ENCODE measurements around the gene EIF1B. TPM values are rescaled to one million over a fixed set of nuclear protein-coding genes. Genes with fewer than 3 reads are reported as not detected.

The EIF1B gene
- total RNA-seq, 1 donor from 2014 or later, result 48.1 TPM

GRCh38 chr3:40312661-40313226 lies 3.2 kb downstream of the EIF1B start:
- Mint-ChIP-seq H3K27ac (no peak overlapping the region), H3K27me3 (ENCODE audit: low read depth) (no peaks in the 10 kb centered on the region), H3K4me3 (ENCODE audit: low read depth) (no peak overlapping the region), H3K9me3 (no peaks in the 10 kb centered on the region), H3K36me3 (ENCODE audit: low read depth) (peaks cover 34% of the 10 kb centered on the region), H3K4me1 (ENCODE audit: low read depth) (peaks cover 20% of the 10 kb centered on the region)
- no peak for DNase-seq (ENCODE audit: low spot score)
- intact Hi-C loops (cut with micrococcal nuclease), result no loop called here

GRCh38 chr3:40313975-40314860 lies 4.7 kb downstream of the EIF1B start:
- Mint-ChIP-seq H3K4me1 (ENCODE audit: low read depth) (peaks cover 17% of the 10 kb centered on the region), H3K27ac (no peak overlapping the region), H3K4me3 (ENCODE audit: low read depth) (no peak overlapping the region), H3K36me3 (ENCODE audit: low read depth) (peaks cover 34% of the 10 kb centered on the region), H3K27me3 (ENCODE audit: low read depth) (no peaks in the 10 kb centered on the region), H3K9me3 (no peaks in the 10 kb centered on the region)
- intact Hi-C loops (cut with micrococcal nuclease), result no loop called here
- DNase-seq (ENCODE audit: low spot score), result no peak

GRCh38 chr3:40317061-40317855 lies 7.8 kb downstream of the EIF1B start:
- Mint-ChIP-seq H3K27me3 (ENCODE audit: low read depth) (no peaks in the 10 kb centered on the region), H3K4me3 (ENCODE audit: low read depth) (no peak overlapping the region), H3K27ac (no peak overlapping the region), H3K9me3 (no peaks in the 10 kb centered on the region), H3K4me1 (ENCODE audit: low read depth) (peaks cover 3% of the 10 kb centered on the region), H3K36me3 (ENCODE audit: low read depth) (peaks cover 14% of the 10 kb centered on the region)
- intact Hi-C loops (cut with micrococcal nuclease), result loop anchor here (1.0 kb wide), 1 partner anchor 125 kb away; no protein-coding TSS in a partner anchor
- DNase-seq (ENCODE audit: low spot score), result no peak

- intact Hi-C loops (cut with micrococcal nuclease), result no loop called here
- no peaks in the 10 kb centered on the region for H3K9me3 Mint-ChIP-seq
- H3K4me3 Mint-ChIP-seq (ENCODE audit: low read depth), result no peak overlapping the region
- DNase-seq (ENCODE audit: low spot score), result no peak
- no peak overlapping the region for H3K27ac Mint-ChIP-seq
- peaks cover 8% of the 10 kb centered on the region for H3K27me3 Mint-ChIP-seq (ENCODE audit: low read depth)
- no peaks in the 10 kb centered on the region for H3K36me3 Mint-ChIP-seq (ENCODE audit: low read depth)
- H3K4me1 Mint-ChIP-seq (ENCODE audit: low read depth), result peaks cover 1% of the 10 kb centered on the region
These were observed 12.3 kb downstream of the EIF1B start for GRCh38 chr3:40321818-40322217.

GRCh38 chr3:40323946-40324345 lies 14.4 kb downstream of the EIF1B start:
- H3K27ac Mint-ChIP-seq, result no peak overlapping the region
- intact Hi-C loops (cut with micrococcal nuclease), result no loop called here
- no peaks in the 10 kb centered on the region for H3K9me3 Mint-ChIP-seq
- peaks cover 4% of the 10 kb centered on the region for H3K4me1 Mint-ChIP-seq (ENCODE audit: low read depth)
- DNase-seq (ENCODE audit: low spot score), result no peak
- H3K36me3 Mint-ChIP-seq (ENCODE audit: low read depth), result no peaks in the 10 kb centered on the region
- no peak overlapping the region for H3K4me3 Mint-ChIP-seq (ENCODE audit: low read depth)
- peaks cover 12% of the 10 kb centered on the region for H3K27me3 Mint-ChIP-seq (ENCODE audit: low read depth)

- DNase-seq (ENCODE audit: low spot score), result no peak
- H3K27me3 Mint-ChIP-seq (ENCODE audit: low read depth), result peaks cover 12% of the 10 kb centered on the region
- H3K4me1 Mint-ChIP-seq (ENCODE audit: low read depth), result peaks cover 4% of the 10 kb centered on the region
- H3K27ac Mint-ChIP-seq, result no peak overlapping the region
- no peak overlapping the region for H3K4me3 Mint-ChIP-seq (ENCODE audit: low read depth)
- no peaks in the 10 kb centered on the region for H3K36me3 Mint-ChIP-seq (ENCODE audit: low read depth)
- H3K9me3 Mint-ChIP-seq, result no peaks in the 10 kb centered on the region
- intact Hi-C loops (cut with micrococcal nuclease), result loop anchor here (5.0 kb wide), 1 partner anchor 1558 kb away; no protein-coding TSS in a partner anchor
These were observed 15.1 kb downstream of the EIF1B start for GRCh38 chr3:40324621-40325020.

- Mint-ChIP-seq H3K9me3 (no peaks in the 10 kb centered on the region), H3K27me3 (ENCODE audit: low read depth) (peaks cover 12% of the 10 kb centered on the region), H3K36me3 (ENCODE audit: low read depth) (no peaks in the 10 kb centered on the region), H3K4me3 (ENCODE audit: low read depth) (no peak overlapping the region), H3K4me1 (ENCODE audit: low read depth) (peaks cover 4% of the 10 kb centered on the region), H3K27ac (no peak overlapping the region)
- DNase-seq (ENCODE audit: low spot score), result no peak
- intact Hi-C loops (cut with micrococcal nuclease), result loop anchor here (5.0 kb wide), 1 partner anchor 1557 kb away; no protein-coding TSS in a partner anchor
These were observed 16.0 kb downstream of the EIF1B start for GRCh38 chr3:40325465-40325864.

- no peaks in the 10 kb centered on the region for H3K36me3 Mint-ChIP-seq (ENCODE audit: low read depth)
- H3K4me3 Mint-ChIP-seq (ENCODE audit: low read depth), result no peak overlapping the region
- intact Hi-C loops (cut with micrococcal nuclease), result loop anchor here (5.0 kb wide), 1 partner anchor 1554 kb away; no protein-coding TSS in a partner anchor
- DNase-seq (ENCODE audit: low spot score), result no peak
- H3K27ac Mint-ChIP-seq, result no peak overlapping the region
- H3K4me1 Mint-ChIP-seq (ENCODE audit: low read depth), result peaks cover 4% of the 10 kb centered on the region
- no peaks in the 10 kb centered on the region for H3K9me3 Mint-ChIP-seq
- H3K27me3 Mint-ChIP-seq (ENCODE audit: low read depth), result peaks cover 12% of the 10 kb centered on the region
These were observed 18.9 kb downstream of the EIF1B start for GRCh38 chr3:40328374-40328773.

- DNase-seq (ENCODE audit: low spot score), result no peak
- intact Hi-C loops (cut with micrococcal nuclease), result loop anchor here (5.0 kb wide), 1 partner anchor 1553 kb away; no protein-coding TSS in a partner anchor
- no peaks in the 10 kb centered on the region for H3K36me3 Mint-ChIP-seq (ENCODE audit: low read depth)
- H3K4me1 Mint-ChIP-seq (ENCODE audit: low read depth), result peaks cover 4% of the 10 kb centered on the region
- no peak overlapping the region for H3K4me3 Mint-ChIP-seq (ENCODE audit: low read depth)
- H3K9me3 Mint-ChIP-seq, result no peaks in the 10 kb centered on the region
- H3K27ac Mint-ChIP-seq, result no peak overlapping the region
- peaks cover 12% of the 10 kb centered on the region for H3K27me3 Mint-ChIP-seq (ENCODE audit: low read depth)
These were observed 19.6 kb downstream of the EIF1B start for GRCh38 chr3:40329071-40329470.

GRCh38 chr3:40332684-40333083 lies 23.2 kb downstream of the EIF1B start:
- Mint-ChIP-seq H3K27me3 (ENCODE audit: low read depth) (no peaks in the 10 kb centered on the region), H3K36me3 (ENCODE audit: low read depth) (no peaks in the 10 kb centered on the region), H3K9me3 (no peaks in the 10 kb centered on the region), H3K4me3 (ENCODE audit: low read depth) (no peak overlapping the region), H3K4me1 (ENCODE audit: low read depth) (peaks cover 14% of the 10 kb centered on the region), H3K27ac (no peak overlapping the region)
- DNase-seq (ENCODE audit: low spot score), result no peak
- intact Hi-C loops (cut with micrococcal nuclease), result loop anchor here (10.0 kb wide), 1 partner anchor 1762 kb away; the partner anchor contains the start of gene TRAK1

- intact Hi-C loops (cut with micrococcal nuclease), result loop anchor here (10.0 kb wide), 1 partner anchor 1761 kb away; the partner anchor contains the start of gene TRAK1
- no peak overlapping the region for H3K27ac Mint-ChIP-seq
These were observed 23.9 kb downstream of the EIF1B start for GRCh38 chr3:40333416-40333815.

GRCh38 chr3:40333852-40334251 lies 24.3 kb downstream of the EIF1B start:
- Mint-ChIP-seq H3K27me3 (ENCODE audit: low read depth) (no peaks in the 10 kb centered on the region), H3K9me3 (no peaks in the 10 kb centered on the region), H3K27ac (no peak overlapping the region), H3K4me1 (ENCODE audit: low read depth) (peaks cover 19% of the 10 kb centered on the region), H3K4me3 (ENCODE audit: low read depth) (no peak overlapping the region), H3K36me3 (ENCODE audit: low read depth) (no peaks in the 10 kb centered on the region)
- no peak for DNase-seq (ENCODE audit: low spot score)
- intact Hi-C loops (cut with micrococcal nuclease), result loop anchor here (10.0 kb wide), 1 partner anchor 1761 kb away; the partner anchor contains the start of gene TRAK1

More at GRCh38 chr3:40333416-40333815, 23.9 kb downstream of the EIF1B start:
- Mint-ChIP-seq H3K36me3 (ENCODE audit: low read depth) (no peaks in the 10 kb centered on the region), H3K4me3 (ENCODE audit: low read depth) (no peak overlapping the region), H3K4me1 (ENCODE audit: low read depth) (peaks cover 18% of the 10 kb centered on the region), H3K27me3 (ENCODE audit: low read depth) (no peaks in the 10 kb centered on the region), H3K9me3 (no peaks in the 10 kb centered on the region)
- DNase-seq (ENCODE audit: low spot score), result no peak
